ENCODE results near the gene SHF. TPM values are rescaled to one million over a fixed set of nuclear protein-coding genes. Genes with fewer than 3 reads are reported as not detected.

The SHF gene
- total RNA-seq, 2 experiments from 2014 or later = 11.8 to 12.5 TPM

DNA sequence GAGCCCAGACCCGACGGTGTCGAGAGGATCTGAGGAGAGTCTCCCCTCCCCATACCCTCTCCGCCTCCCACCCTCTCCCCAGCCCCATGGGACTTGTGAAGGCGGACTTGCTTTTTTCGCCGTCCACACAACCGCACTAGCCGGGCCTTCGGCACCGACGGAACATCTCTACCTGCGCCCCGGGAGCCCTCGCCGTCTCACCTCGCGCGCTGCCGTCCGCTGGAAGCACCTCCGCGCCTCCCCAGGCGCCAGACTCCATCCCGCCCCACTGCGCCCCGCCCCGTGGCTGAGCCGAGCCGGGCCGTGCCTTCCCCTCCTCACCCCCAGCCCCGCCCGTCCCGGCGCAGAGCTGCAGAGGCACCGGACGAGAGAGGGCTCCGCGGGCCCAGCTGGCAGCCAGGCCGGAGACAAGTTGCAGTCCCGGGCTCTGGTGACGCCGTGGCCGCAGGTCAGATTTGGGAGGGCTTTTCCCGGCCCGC, 58.1 kb downstream of the SHF start, which contains the start of the genes DUOX1 and DUOXA1:
TSS of gene DUOX1 (plus strand) at position 344 of the 479 bp plus-strand sequence. CDS start 1,973 bp downstream, outside the sequence.
TSS of gene DUOXA1 (minus strand) at position 229 of the 479 bp plus-strand sequence. CDS start 6,865 bp downstream, outside the sequence.
- Mint-ChIP-seq H3K4me1 (ENCODE audit: low read depth) (peaks cover 1% of the 10 kb centered on the region), H3K27me3 (peaks cover 54% of the 10 kb centered on the region), H3K27ac (no peak within 1 kb of the TSS), H3K36me3 (no peaks in the 10 kb centered on the region), H3K9me3 (no peaks in the 10 kb centered on the region), H3K4me3 (no peak within 1 kb of the TSS)
- CTCF ChIA-PET = interaction anchor here (0.6 to 7.9 kb wide), 3 partner anchors 10 to 829 kb away, joined by 3 to 65 read pairs (median 4); no protein-coding TSS in a partner anchor
- intact Hi-C loops (cut with micrococcal nuclease) = loop anchor here (5.0 kb wide), 2 partner anchors 273 to 328 kb away; a partner anchor contains a TSS
- POLR2A ChIA-PET = no interaction called here
- DNase-seq = peak; percentile 52

- no peak overlapping the region for H3K27ac Mint-ChIP-seq
- ChIA-PET CTCF (interaction anchor here (0.6 to 7.9 kb wide), 2 partner anchors 10 to 828 kb away, joined by 4 to 65 read pairs; no protein-coding TSS in a partner anchor), POLR2A (no interaction called here)
- no peak for DNase-seq
- H3K27me3 Mint-ChIP-seq = peaks cover 48% of the 10 kb centered on the region
- H3K4me1 Mint-ChIP-seq (ENCODE audit: low read depth) = no peaks in the 10 kb centered on the region
- no peak overlapping the region for H3K4me3 Mint-ChIP-seq
- intact Hi-C loops (cut with micrococcal nuclease) = loop anchor here (5.0 kb wide), 2 partner anchors 273 to 328 kb away; a partner anchor contains a TSS
- no peaks in the 10 kb centered on the region for H3K36me3 Mint-ChIP-seq
- no peaks in the 10 kb centered on the region for H3K9me3 Mint-ChIP-seq
Measured at GRCh38 chr15:45128971-45129639, 58.7 kb downstream of the SHF start.

- ChIA-PET CTCF (interaction anchor here (0.6 to 2.4 kb wide), 18 partner anchors 8 to 495 kb away, joined by 3 to 29 read pairs (median 4); no protein-coding TSS in a partner anchor), POLR2A (interaction anchor here (1.3 kb wide), 1 partner anchor 12 kb away, joined by 3 read pairs; no protein-coding TSS in a partner anchor)
- intact Hi-C loops (cut with micrococcal nuclease) = loop anchor here (1.0 to 5.0 kb wide), 3 partner anchors 72 to 331 kb away; a partner anchor contains a TSS
- H3K4me1 Mint-ChIP-seq (ENCODE audit: low read depth) = no peaks in the 10 kb centered on the region
- H3K9me3 Mint-ChIP-seq = no peaks in the 10 kb centered on the region
- no peak for DNase-seq
- peaks cover 44% of the 10 kb centered on the region for H3K27me3 Mint-ChIP-seq
- H3K4me3 Mint-ChIP-seq = no peak overlapping the region
- no peaks in the 10 kb centered on the region for H3K36me3 Mint-ChIP-seq
- H3K27ac Mint-ChIP-seq = no peak overlapping the region
Measured at GRCh38 chr15:45126535-45127158, 61.1 kb downstream of the SHF start.

GRCh38 chr15:45123397-45123796, 64.4 kb downstream of the SHF start:
- no peak for DNase-seq
- Mint-ChIP-seq H3K4me1 (ENCODE audit: low read depth) (no peaks in the 10 kb centered on the region), H3K4me3 (no peak overlapping the region), H3K9me3 (no peaks in the 10 kb centered on the region), H3K36me3 (no peaks in the 10 kb centered on the region), H3K27me3 (peaks cover 37% of the 10 kb centered on the region), H3K27ac (no peak overlapping the region)
- ChIA-PET POLR2A (no interaction called here), CTCF (interaction anchor here (0.9 to 1.4 kb wide), 3 partner anchors 10 to 75 kb away, joined by 3 to 4 read pairs (median 3); no protein-coding TSS in a partner anchor)
- intact Hi-C loops (cut with micrococcal nuclease) = no loop called here

- ChIA-PET CTCF (interaction anchor here (0.7 to 1.7 kb wide), 6 partner anchors 10 to 1133 kb away, joined by 3 to 4 read pairs (median 3); no protein-coding TSS in a partner anchor), POLR2A (no interaction called here)
- Mint-ChIP-seq H3K9me3 (no peaks in the 10 kb centered on the region), H3K27ac (no peak overlapping the region), H3K4me3 (no peak overlapping the region), H3K36me3 (no peaks in the 10 kb centered on the region), H3K4me1 (ENCODE audit: low read depth) (peaks cover 3% of the 10 kb centered on the region), H3K27me3 (peaks cover 34% of the 10 kb centered on the region)
- DNase-seq = no peak
- intact Hi-C loops (cut with micrococcal nuclease) = no loop called here
Measured at GRCh38 chr15:45122719-45123118, 65.0 kb downstream of the SHF start.

GRCh38 chr15:45121706-45122417, 65.9 kb downstream of the SHF start:
- peaks cover 38% of the 10 kb centered on the region for H3K27me3 Mint-ChIP-seq
- ChIA-PET CTCF (interaction anchor here (1.0 to 4.6 kb wide), 6 partner anchors 10 to 268 kb away, joined by 3 to 65 read pairs (median 3); partner anchors contain the start of genes DUOX1 and DUOXA1), POLR2A (no interaction called here)
- H3K36me3 Mint-ChIP-seq = no peaks in the 10 kb centered on the region
- intact Hi-C loops (cut with micrococcal nuclease) = no loop called here
- H3K9me3 Mint-ChIP-seq = no peaks in the 10 kb centered on the region
- H3K4me1 Mint-ChIP-seq (ENCODE audit: low read depth) = peaks cover 11% of the 10 kb centered on the region
- no peak overlapping the region for H3K4me3 Mint-ChIP-seq
- no peak overlapping the region for H3K27ac Mint-ChIP-seq
- no peak for DNase-seq

GRCh38 chr15:45121020-45121419, 66.7 kb downstream of the SHF start:
- CTCF ChIA-PET = interaction anchor here (0.6 to 4.6 kb wide), 6 partner anchors 9 to 267 kb away, joined by 3 to 65 read pairs (median 3); partner anchors contain the start of genes DUOX1 and DUOXA1
- peaks cover 40% of the 10 kb centered on the region for H3K27me3 Mint-ChIP-seq
- no peak for DNase-seq

GRCh38 chr15:45120081-45120972, 67.4 kb downstream of the SHF start:
- intact Hi-C loops (cut with micrococcal nuclease) = no loop called here
- peaks cover 17% of the 10 kb centered on the region for H3K4me1 Mint-ChIP-seq (ENCODE audit: low read depth)
- H3K27me3 Mint-ChIP-seq = peaks cover 40% of the 10 kb centered on the region
- no peaks in the 10 kb centered on the region for H3K9me3 Mint-ChIP-seq
- no peak overlapping the region for H3K27ac Mint-ChIP-seq
- no peaks in the 10 kb centered on the region for H3K36me3 Mint-ChIP-seq
- no peak for DNase-seq
- H3K4me3 Mint-ChIP-seq = no peak overlapping the region
- POLR2A ChIA-PET = no interaction called here
- CTCF ChIA-PET = interaction anchor here (0.5 to 4.6 kb wide), 4 partner anchors 8 to 309 kb away, joined by 3 to 65 read pairs (median 4); partner anchors contain the start of genes DUOX1 and DUOXA1

More at GRCh38 chr15:45121020-45121419, 66.7 kb downstream of the SHF start:
- no peak overlapping the region for H3K4me3 Mint-ChIP-seq
- H3K27ac Mint-ChIP-seq = no peak overlapping the region
- no peaks in the 10 kb centered on the region for H3K9me3 Mint-ChIP-seq
- H3K36me3 Mint-ChIP-seq = no peaks in the 10 kb centered on the region
- H3K4me1 Mint-ChIP-seq (ENCODE audit: low read depth) = peaks cover 17% of the 10 kb centered on the region
- intact Hi-C loops (cut with micrococcal nuclease) = no loop called here
- POLR2A ChIA-PET = no interaction called here

GRCh38 chr15:45118996-45119395, 68.8 kb downstream of the SHF start:
- H3K4me1 Mint-ChIP-seq (ENCODE audit: low read depth) = peaks cover 23% of the 10 kb centered on the region
- H3K27ac Mint-ChIP-seq = no peak overlapping the region
- H3K4me3 Mint-ChIP-seq = no peak overlapping the region
- H3K36me3 Mint-ChIP-seq = no peaks in the 10 kb centered on the region
- intact Hi-C loops (cut with micrococcal nuclease) = loop anchor here (2.0 kb wide), 2 partner anchors 14 to 82 kb away; no protein-coding TSS in a partner anchor
- POLR2A ChIA-PET = no interaction called here
- no peaks in the 10 kb centered on the region for H3K9me3 Mint-ChIP-seq
- DNase-seq = no peak
- CTCF ChIA-PET = interaction anchor here (0.7 to 4.6 kb wide), 27 partner anchors 8 to 288 kb away, joined by 3 to 65 read pairs (median 6); partner anchors contain the start of genes DUOX1 and DUOXA1
- peaks cover 49% of the 10 kb centered on the region for H3K27me3 Mint-ChIP-seq

DNA sequence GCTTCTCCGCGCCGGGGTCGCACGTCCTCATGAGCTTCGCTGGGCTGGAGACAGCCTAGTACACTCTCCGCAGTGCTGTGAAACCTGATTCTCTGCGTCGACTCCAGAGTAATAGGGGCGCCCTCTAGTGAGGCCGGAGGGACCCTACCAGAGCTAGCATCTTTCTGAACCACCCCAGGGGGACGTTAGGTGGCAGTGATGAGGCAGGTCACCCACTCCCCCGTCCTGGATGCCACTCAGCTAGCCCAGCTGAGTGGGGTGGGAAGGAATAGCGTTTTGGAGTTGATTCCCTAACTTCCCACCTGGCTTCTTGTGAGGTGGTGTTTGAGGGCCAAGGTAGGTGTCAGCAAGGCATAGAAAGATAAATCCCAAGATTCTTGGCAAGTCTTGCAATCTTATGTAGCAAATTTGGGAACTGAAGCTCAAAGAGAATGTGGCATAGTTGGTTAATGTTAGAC, 69.6 kb downstream of the SHF start:
- Mint-ChIP-seq H3K27me3 (peaks cover 57% of the 10 kb centered on the region), H3K27ac (no peak overlapping the region), H3K36me3 (no peaks in the 10 kb centered on the region), H3K4me1 (ENCODE audit: low read depth) (peaks cover 26% of the 10 kb centered on the region), H3K9me3 (no peaks in the 10 kb centered on the region), H3K4me3 (no peak overlapping the region)
- intact Hi-C loops (cut with micrococcal nuclease) = loop anchor here (2.0 kb wide), 2 partner anchors 15 to 83 kb away; no protein-coding TSS in a partner anchor
- DNase-seq = peak; percentile 91
- ChIA-PET POLR2A (no interaction called here), CTCF (interaction anchor here (0.6 to 4.6 kb wide), 63 partner anchors 9 to 1176 kb away, joined by 3 to 65 read pairs (median 4); partner anchors contain the start of genes DUOX1, DUOXA1 and SHF)
